Stimulated activated naive CD4-positive, alpha-beta T cell (primary cell): ENCODE results near the gene ARHGEF9.
"Not testable (repeated sequence)": the region's sequence is repeated elsewhere in the genome, so short reads cannot be mapped to it uniquely, and the experiment has no call there.

Source experiments
- DNase-seq, 6 experiments: peaks; one replicate each; lab custom pipeline; 2025; lab: John Stamatoyannopoulos, UW

ARHGEF9 gene

DNA sequence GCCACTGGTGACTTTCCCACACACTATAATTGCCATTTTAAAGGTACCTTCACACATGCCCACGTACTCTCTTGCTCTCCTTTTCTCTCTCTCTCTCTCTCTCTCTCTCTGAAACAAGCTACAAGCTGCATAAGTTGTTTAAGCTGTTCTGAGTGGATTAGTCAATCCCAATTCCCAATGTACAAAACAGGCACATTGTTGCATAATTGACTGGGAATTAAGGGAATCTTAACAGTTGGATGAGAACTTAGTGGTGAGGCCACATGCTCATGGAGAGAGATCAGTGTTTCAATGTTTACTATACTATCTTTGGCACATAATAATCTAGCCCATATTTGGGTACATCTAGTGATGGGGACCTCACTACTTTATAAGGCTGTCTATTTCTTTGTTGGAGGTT lies 123.3 kb downstream of the ARHGEF9 start:
- DNase-seq = no peak

DNA sequence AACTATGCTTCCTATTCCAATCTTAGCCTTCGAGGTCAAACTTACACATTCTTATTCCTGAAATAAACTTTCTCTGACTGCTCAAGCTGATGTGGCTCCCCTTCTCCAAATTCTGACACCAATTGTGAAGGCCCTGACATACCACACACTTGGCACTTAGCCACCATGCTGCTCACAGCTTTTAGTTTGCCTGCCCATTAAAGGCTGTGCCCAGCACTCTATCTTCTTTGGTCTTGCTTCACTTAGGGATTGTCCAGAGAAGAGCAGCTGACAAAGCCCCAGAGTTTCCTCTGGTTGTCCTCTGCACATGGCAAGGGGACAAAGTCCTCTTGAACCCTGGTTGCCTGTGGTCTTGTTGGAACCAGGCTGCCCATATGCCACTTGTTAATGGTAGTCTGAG lies 126.1 kb downstream of the ARHGEF9 start:
- DNase-seq = no peak

DNA sequence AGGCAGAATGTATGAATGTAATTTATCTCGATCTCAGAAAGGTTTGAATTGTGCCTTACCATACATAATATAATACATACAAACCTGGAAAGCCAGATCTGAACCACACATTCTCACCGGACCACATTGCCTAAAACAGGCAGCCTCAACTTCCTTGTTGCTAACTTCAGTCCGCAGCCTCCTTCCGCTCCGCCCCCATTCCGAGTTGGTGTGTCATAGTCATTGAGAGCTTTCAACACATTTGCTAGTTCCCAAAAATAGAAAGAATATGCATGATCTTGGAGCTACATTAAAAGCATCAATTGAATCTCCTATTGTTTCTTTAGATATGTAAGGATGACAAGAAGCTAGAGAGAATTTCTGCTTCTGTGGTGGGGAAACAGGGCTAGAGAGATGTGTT lies 127.2 kb downstream of the ARHGEF9 start:
- DNase-seq = no peak

DNA sequence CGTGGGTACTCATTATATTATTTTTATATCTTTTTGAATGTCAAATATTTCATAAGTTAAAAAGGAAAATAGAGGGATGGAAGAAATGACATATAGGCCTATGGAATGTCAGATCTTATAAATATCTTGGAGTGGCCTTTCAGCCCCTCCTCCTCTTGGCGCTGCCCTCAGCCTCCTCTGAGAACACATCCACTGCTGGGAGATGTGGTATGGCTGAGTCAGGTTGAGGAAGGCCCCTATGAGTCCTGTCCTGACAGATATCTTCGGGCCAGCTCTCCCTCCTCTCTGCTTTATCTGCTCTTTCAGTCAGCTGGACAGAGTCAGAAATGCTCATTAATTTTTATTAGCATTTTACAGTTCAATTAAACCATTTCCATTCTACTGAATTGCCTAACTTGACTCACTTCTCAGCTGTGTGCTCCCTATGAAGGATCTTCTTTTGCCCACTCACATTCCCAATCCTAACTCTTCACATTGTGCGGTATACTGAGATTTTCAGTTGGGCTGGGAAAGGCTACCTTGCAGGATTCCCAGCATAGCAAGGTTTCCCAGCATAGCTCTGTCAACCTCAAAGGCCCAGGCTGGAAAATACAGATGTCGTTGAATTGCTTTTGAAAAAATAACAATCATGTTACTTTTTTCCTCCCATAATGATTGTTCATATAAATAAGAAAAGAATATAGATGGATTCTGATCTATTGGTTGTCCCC lies 128.0 kb downstream of the ARHGEF9 start:
- DNase-seq = no peak

DNA sequence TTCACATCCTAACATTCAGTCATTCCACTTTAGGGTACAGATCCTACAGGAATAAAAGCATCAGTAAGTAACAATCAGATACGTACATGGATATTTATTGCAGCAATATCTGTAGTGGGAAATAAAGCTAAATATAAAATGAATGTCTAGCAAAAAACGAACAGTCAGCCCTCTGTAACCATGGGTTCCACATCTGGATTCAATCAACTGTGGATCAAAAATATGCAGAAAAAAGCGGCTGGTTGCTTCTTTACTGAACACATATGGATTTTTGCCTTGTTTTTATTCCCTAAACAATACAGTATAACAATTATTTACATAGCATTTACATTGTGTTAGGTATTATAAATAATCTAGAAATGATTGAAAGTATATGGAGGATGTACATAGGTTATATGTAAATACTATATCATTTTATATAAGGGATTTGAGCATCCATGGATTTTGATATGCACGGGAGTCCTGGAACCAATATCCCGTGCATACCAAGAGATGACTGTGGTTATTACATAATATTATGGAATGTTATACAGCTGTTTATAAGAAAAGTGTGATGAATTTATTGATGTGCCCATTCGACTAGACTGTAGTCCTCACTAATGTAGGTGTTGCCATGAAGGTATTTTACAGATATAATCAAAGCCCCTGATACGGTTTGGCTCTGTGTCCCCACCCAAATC lies 132.8 kb downstream of the ARHGEF9 start:
- no peak for DNase-seq

DNA sequence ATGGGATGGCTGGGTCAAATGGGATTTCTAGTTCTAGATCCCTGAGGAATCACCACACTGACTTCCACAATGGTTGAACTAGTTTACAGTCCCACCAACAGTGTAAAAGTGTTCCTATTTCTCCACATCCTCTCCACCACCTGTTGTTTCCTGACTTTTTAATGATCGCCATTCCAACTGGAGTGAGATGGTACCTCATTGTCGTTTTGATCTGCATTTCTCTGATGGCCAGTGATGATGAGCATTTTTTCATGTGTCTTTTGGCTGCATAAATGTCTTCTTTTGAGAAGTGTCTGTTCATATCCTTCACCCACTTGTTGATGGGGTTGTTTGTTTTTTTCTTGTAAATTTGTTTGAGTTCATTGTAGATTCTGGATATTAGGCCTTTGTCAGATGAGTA lies 139.3 kb downstream of the ARHGEF9 start:
- not testable (repeated sequence) for DNase-seq

DNA sequence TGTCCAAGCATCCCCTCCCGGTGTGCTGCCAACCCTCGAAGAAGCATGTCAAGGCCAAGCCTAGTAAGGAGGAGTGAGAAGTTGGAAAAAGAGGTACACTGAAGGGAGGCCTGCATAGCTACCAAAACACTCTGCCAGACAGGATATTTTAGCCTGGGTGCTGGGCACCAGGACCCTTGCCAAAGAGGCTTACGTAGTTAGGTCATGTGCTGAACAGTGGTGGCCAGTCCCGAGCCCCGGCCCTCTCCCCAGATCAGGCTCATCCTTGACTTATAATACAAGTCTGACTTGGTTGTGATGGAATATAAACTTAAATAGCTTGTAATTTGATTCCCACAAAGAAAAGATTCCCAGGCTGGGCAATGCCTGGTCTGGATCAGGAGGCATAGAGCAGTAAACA lies 149.3 kb downstream of the ARHGEF9 start:
- DNase-seq = no peak

DNA sequence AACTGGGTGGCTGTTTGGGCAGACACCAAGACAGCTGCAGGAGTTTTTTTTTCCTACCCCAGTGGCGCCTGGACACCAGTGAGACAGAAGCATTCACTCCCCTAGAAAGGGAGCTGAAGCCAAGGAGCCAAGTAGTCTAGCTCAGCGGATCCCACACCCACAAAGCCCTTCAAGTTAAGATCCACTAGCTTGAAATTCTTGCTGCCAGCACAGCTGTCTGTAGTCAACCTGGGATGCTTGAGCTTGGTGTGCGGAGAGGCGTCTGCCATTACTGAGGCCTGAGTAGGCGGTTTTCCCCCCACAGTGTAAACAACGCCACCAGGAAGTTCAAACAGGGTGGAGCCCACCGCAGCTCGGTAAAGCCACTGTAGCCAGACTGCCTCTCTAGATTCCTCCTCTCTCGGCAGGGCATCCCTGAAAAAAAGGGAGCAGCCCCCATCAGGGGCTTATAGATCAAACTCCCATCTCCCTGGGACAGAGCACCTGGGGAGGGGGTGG lies 171.4 kb downstream of the ARHGEF9 start:
- no peak for DNase-seq

DNA sequence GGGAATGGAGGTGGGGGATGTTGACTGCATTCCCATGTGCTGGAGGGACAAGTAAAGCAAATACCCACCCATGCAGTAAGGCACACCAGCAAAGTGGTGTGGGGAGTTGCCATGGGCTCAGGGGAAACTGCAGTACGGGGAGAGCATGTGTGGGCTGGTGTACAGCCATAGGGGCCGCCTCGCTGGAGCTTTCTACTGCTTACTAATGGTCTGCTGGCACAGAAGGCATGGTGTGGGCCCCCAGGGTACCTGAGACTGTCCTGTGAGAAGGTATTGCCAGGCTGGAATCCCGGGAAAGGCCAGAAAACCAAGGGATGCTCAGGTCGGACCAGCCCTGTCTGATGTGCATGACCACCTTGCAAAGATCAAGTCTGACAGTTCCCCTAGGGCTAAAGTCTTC lies 199.1 kb downstream of the ARHGEF9 start:
- no peak for DNase-seq
